Psoas muscle (tissue), 8 donors: ENCODE data around the gene FER. TPM values are rescaled to one million over a fixed set of nuclear protein-coding genes. Genes with fewer than 3 reads are reported as not detected.
"Not testable (repeated sequence)": the region's sequence is repeated elsewhere in the genome, so short reads cannot be mapped to it uniquely, and the experiment has no call there.

ENCODE experiments used
- ATAC-seq, 4 donors: fragments of 200-7000 bp; cut with Tn5 transposase; one replicate each; pipeline ENCODE4 v1.9.1; 2020; ENCODE audit warnings: moderate library complexity in 3 of 4, mild to moderate bottlenecking in 2 of 4
- DNase-seq, 2 donors: peaks; one replicate each; pipeline ENCODE4 v3.0.0-alpha.2; 2020
- H3K27ac ChIP-seq: fragments of 200-600 bp; one replicate; pipeline ENCODE4 v1.8.0; 2022
- H3K27me3 ChIP-seq, 3 donors: fragments of 200-600 bp in 1 of 3; one replicate each; pipeline versions ENCODE4 v1.6.1 to v1.8.0; 2013 to 2022; ENCODE audit warnings: low read length in 2 of 3, mild to moderate bottlenecking in 2 of 3, moderate library complexity in 1 of 3; ENCODE audit not compliant: insufficient read depth in 3 of 3
- H3K36me3 ChIP-seq, 2 donors: fragments of 200-600 bp in 1 of 2; one replicate each; pipeline versions ENCODE4 v1.6.1 to v1.8.0; 2013 to 2022; ENCODE audit warnings: low read depth in 1 of 2, mild to moderate bottlenecking in 1 of 2, moderate library complexity in 1 of 2; ENCODE audit not compliant: insufficient read depth in 1 of 2
- H3K4me1 ChIP-seq: fragments of 200-600 bp; one replicate; pipeline ENCODE4 v1.8.0; 2022
- H3K4me3 ChIP-seq: fragments of 200-600 bp; one replicate; pipeline ENCODE4 v1.8.0; 2022; ENCODE audit warnings: mild to moderate bottlenecking
- H3K9me3 ChIP-seq: fragments of 200-600 bp; one replicate; pipeline ENCODE4 v1.8.0; 2022
- CTCF ChIP-seq: fragments of 200-600 bp; IDR thresholded peaks from one replicate; pipeline ENCODE4 v1.8.0; 2022; ENCODE audit warnings: antibody characterized with exemption
- WGBS, 3 donors: extraction: QIAGEN DNeasy Blood & Tissue Kit; methylation state at CpG; one replicate each; pipeline versions ENCODE4 v1.1.6 to v1.1.7; 2013; 5-methylcytosine and 5-hydroxymethylcytosine counted together
- intact Hi-C, 2 donors: fragments of 100-400 bp; cut with DNase I; formaldehyde crosslinking; loops; one replicate each; pipeline versions ENCODE4 v1.11.0 to v1.14.2; 2022
- polyA plus RNA-seq, 3 donors: library from polyadenylated mRNA; stranded (reverse); fragments of 200-250 nt; gene quantifications; one replicate each; pipeline ENCODE4 v1.2.3, GENCODE V29; 2013
- total RNA-seq, 4 donors: library from RNA; stranded (reverse); fragmentation: NEBNext Ultra II Directional in 2 of 4; extraction: Animal tissue kit (Norgen Biotek cat#: 25700) in 2 of 4; gene quantifications; one replicate each; pipeline versions ENCODE4 v1.2.1 to v1.2.4, GENCODE V29; 2021 to 2023
- donor health status: healthy with polysubstance abuse.
- donor health status: DM: no; HTN: no; CAD: no; lungs with moderate emphysema.
- donor health status: Bipolar disorder and iron deficiency.
- donor health status: healthy.
- donor health status: DM: yes; HTN: yes; CAD: no.
- donor health status: DM: no; HTN: no; CAD: no.
- donor health status: DM: no; HTN: no; CAD: no.
- donor health status: DM: yes; HTN: yes; CAD: no.

Gene FER
- total and polyA plus RNA-seq, 7 donors: 0.66 to 7.6 (median 4.6) TPM

- no peak overlapping the region for H3K27ac ChIP-seq
- no peaks in the 10 kb centered on the region for H3K27me3 ChIP-seq
- no peaks in the 10 kb centered on the region for H3K4me1 ChIP-seq
- no peaks in the 10 kb centered on the region for H3K36me3 ChIP-seq
- no peaks in the 10 kb centered on the region for H3K9me3 ChIP-seq
- no peak for TF ChIP-seq CTCF
- intact Hi-C loops: no loop called here
- DNase-seq: no peak
- ATAC-seq: no peak
- no peak overlapping the region for H3K4me3 ChIP-seq
- WGBS, 3 donors: 77 to 83% (median 82%) methylated on average over 1 of the region's 1 CpG
Observed at GRCh38 chr5:109016300-109016699, 268.6 kb downstream of the FER start.

GRCh38 chr5:109022056-109022455, 274.4 kb downstream of the FER start:
- Histone ChIP-seq H3K27ac (no peak overlapping the region), H3K27me3 (no peaks in the 10 kb centered on the region), H3K9me3 (no peaks in the 10 kb centered on the region), H3K4me1 (no peaks in the 10 kb centered on the region), H3K36me3 (no peaks in the 10 kb centered on the region), H3K4me3 (no peak overlapping the region)
- intact Hi-C loops: no loop called here
- TF ChIP-seq CTCF: no peak
- ATAC-seq: no peak
- DNase-seq: no peak

- 26 to 59% (median 47%) methylated on average over 1 of the region's 1 CpG for WGBS, 3 donors
- intact Hi-C loops: not testable (repeated sequence)
Observed at GRCh38 chr5:109025729-109026128, 278.0 kb downstream of the FER start.

GRCh38 chr5:109027983-109028607, 280.4 kb downstream of the FER start:
- intact Hi-C loops: no loop called here
- no peak for TF ChIP-seq CTCF
- Histone ChIP-seq H3K4me3 (no peak overlapping the region), H3K27ac (no peak overlapping the region), H3K27me3 (no peaks in the 10 kb centered on the region), H3K4me1 (no peaks in the 10 kb centered on the region), H3K9me3 (no peaks in the 10 kb centered on the region), H3K36me3 (no peaks in the 10 kb centered on the region)
- 93 to 98% (median 97%) methylated on average over 1 of the region's 1 CpG for WGBS, 3 donors
- DNase-seq (no peak), ATAC-seq (no peak)

More at GRCh38 chr5:109025729-109026128, 278.0 kb downstream of the FER start:
- ATAC-seq, H3K27ac ChIP-seq, H3K4me1 ChIP-seq, H3K27me3 ChIP-seq, H3K4me3 ChIP-seq, H3K9me3 ChIP-seq, DNase-seq, H3K36me3 ChIP-seq: not testable (repeated sequence)

- no peak for ATAC-seq
- intact Hi-C loops: no loop called here
- Histone ChIP-seq H3K4me1 (no peaks in the 10 kb centered on the region), H3K4me3 (no peak overlapping the region), H3K27ac (no peak overlapping the region), H3K36me3 (no peaks in the 10 kb centered on the region), H3K9me3 (no peaks in the 10 kb centered on the region), H3K27me3 (no peaks in the 10 kb centered on the region)
- no peak for TF ChIP-seq CTCF
- DNase-seq: no peak
- WGBS, 3 donors: 89 to 97% (median 92%) methylated on average over 2 of the region's 2 CpGs
Observed at GRCh38 chr5:109028608-109029299, 281.1 kb downstream of the FER start.
